ENCODE results near the gene SRF. TPM values are rescaled to one million over a fixed set of nuclear protein-coding genes. Genes with fewer than 3 reads are reported as not detected.

Gene SRF
- total and polyA plus RNA-seq, 2 donors, result 18.1 to 25.5 TPM

DNA sequence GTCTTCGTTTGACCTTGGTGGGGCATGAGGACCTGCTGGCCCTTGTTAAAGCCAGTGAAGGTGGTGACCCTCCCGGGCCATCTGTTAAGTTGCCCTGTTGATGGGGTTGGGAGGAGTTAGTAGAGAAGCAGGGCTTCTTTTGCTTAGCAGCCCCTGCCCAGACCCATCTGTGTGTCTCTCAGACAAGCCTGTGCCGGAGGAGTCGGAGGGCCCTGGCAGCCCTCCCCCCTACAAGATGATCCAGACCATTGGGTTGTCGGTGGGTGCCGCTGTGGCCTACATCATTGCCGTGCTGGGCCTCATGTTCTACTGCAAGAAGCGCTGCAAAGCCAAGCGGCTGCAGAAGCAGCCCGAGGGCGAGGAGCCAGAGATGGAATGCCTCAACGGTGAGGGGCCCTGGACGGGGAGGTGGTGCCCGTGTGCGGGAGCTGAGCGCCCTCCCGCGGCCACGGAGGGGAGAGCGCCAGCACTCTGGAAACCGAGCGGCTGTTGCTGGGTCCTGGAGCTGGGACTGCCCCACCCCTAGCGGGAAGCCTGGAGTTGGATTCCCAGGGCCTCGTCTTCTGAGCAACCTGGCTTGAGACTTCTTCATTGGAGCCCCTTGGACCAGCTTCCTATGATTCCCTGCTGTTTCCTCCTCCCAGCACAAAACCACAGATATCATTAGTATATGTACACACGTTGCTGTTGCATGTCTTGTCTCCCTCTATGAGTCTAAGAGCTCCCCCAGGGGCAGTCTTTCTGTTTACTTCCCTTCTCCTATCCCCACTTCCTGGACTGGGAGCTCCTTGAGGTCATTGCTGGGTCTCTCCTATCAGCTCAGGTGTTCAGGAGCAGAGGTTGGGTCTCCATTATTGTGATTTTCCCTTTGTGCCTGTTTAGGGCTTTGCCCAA, 27.6 kb upstream of the SRF start:
- Histone ChIP-seq H3K9me3 (ENCODE audit: control insufficient read depth in 2 of 2, insufficient read depth in 1 of 2, low read length in 1 of 2) (peaks cover 0 to 5% of the 10 kb centered on the region in 2 donors), H3K36me3 (ENCODE audit: control insufficient read depth in 2 of 2, insufficient read depth in 2 of 2, low read length in 1 of 2) (peaks cover 35 to 64% of the 10 kb centered on the region in 2 donors), H3K4me1 (ENCODE audit: control insufficient read depth in 2 of 2, insufficient read depth in 2 of 2, low read length in 2 of 2) (peaks cover 23 to 53% of the 10 kb centered on the region in 2 donors), H3K27me3 (ENCODE audit: control insufficient read depth in 2 of 2, insufficient read depth in 1 of 2, low read length in 1 of 2) (no peaks in the 10 kb centered on the region), H3K4me3 (ENCODE audit: low read length in 2 of 2) (peak overlapping the region; percentile 56 to 59), H3K27ac (ENCODE audit: low read depth in 1 of 2, low read length in 1 of 2) (peak overlapping the region; percentile 97 to 98)
- WGBS, result 22% methylated on average over 25 of the region's 25 CpGs
- DNase-seq (ENCODE audit: low read depth in 6 of 9, low spot score in 9 of 9), result peak; percentile 69 to 92 (median 82)

DNA sequence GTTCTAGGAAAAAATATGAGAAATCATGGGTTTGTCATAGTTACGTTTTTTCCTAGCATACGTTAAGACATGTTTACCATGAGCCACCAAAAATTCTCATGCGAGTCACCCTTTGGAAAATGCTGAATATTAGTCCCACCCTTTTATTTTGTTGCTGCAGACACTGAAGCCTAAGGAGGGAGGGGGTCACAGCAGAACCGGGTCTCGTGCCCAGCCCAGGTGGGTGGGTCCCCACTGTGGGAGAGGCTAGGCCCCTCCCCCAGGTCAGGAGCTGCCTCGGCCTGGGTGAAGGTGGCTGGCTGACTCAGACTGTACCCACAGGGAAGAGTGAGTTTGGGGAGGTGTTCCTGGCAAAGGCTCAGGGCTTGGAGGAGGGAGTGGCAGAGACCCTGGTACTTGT, 26.2 kb upstream of the SRF start:
- Histone ChIP-seq H3K9me3 (ENCODE audit: control insufficient read depth in 2 of 2, insufficient read depth in 1 of 2, low read length in 1 of 2) (peaks cover 0 to 5% of the 10 kb centered on the region in 2 donors), H3K4me1 (ENCODE audit: control insufficient read depth in 2 of 2, insufficient read depth in 2 of 2, low read length in 2 of 2) (peaks cover 23 to 48% of the 10 kb centered on the region in 2 donors), H3K27me3 (ENCODE audit: control insufficient read depth in 2 of 2, insufficient read depth in 1 of 2, low read length in 1 of 2) (no peaks in the 10 kb centered on the region), H3K36me3 (ENCODE audit: control insufficient read depth in 2 of 2, insufficient read depth in 2 of 2, low read length in 1 of 2) (peaks cover 35 to 61% of the 10 kb centered on the region in 2 donors), H3K4me3 (ENCODE audit: low read length in 2 of 2) (no peak overlapping the region), H3K27ac (ENCODE audit: low read depth in 1 of 2, low read length in 1 of 2) (no peak overlapping the region)
- WGBS, result 92% methylated on average over 6 of the region's 6 CpGs
- no peak for DNase-seq (ENCODE audit: low read depth in 6 of 9, low spot score in 9 of 9)

DNA sequence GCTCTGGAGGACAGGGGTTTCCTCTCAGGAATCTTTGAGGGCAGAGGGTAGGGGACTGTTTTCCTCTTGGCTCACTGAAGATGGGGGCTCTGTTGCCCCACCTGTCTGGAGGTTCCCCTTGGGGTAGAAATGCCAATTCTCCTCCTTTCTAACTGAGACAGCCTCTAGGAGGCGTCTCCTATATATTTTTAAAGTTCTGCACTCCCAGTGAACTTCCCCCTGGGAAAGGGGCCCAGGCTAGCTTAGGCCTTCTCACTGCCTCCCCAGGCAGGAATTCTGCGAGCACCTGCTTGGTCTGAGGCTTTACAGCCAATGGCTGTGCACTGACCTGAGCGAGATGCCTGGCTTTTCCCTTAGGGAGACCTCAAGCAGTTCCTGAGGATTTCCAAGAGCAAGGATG, 24.8 kb upstream of the SRF start:
- Histone ChIP-seq H3K36me3 (ENCODE audit: control insufficient read depth in 2 of 2, insufficient read depth in 2 of 2, low read length in 1 of 2) (peaks cover 43 to 67% of the 10 kb centered on the region in 2 donors), H3K4me1 (ENCODE audit: control insufficient read depth in 2 of 2, insufficient read depth in 2 of 2, low read length in 2 of 2) (peaks cover 20 to 43% of the 10 kb centered on the region in 2 donors), H3K27ac (ENCODE audit: low read depth in 1 of 2, low read length in 1 of 2) (no peak overlapping the region), H3K9me3 (ENCODE audit: control insufficient read depth in 2 of 2, insufficient read depth in 1 of 2, low read length in 1 of 2) (peaks cover 0 to 5% of the 10 kb centered on the region in 2 donors), H3K27me3 (ENCODE audit: control insufficient read depth in 2 of 2, insufficient read depth in 1 of 2, low read length in 1 of 2) (no peaks in the 10 kb centered on the region), H3K4me3 (ENCODE audit: low read length in 2 of 2) (no peak overlapping the region)
- WGBS, result 98% methylated on average over 3 of the region's 3 CpGs
- DNase-seq (ENCODE audit: low read depth in 6 of 9, low spot score in 9 of 9), result no peak

GRCh38 chr6:43146709-43147688, 24.1 kb upstream of the SRF start:
- H3K9me3 ChIP-seq (ENCODE audit: control insufficient read depth in 2 of 2, insufficient read depth in 1 of 2, low read length in 1 of 2), result peaks cover 0 to 5% of the 10 kb centered on the region in 2 donors
- H3K27ac ChIP-seq (ENCODE audit: low read depth in 1 of 2, low read length in 1 of 2), result no peak overlapping the region
- no peak overlapping the region for H3K4me3 ChIP-seq (ENCODE audit: low read length in 2 of 2)
- H3K36me3 ChIP-seq (ENCODE audit: control insufficient read depth in 2 of 2, insufficient read depth in 2 of 2, low read length in 1 of 2), result peaks cover 43 to 69% of the 10 kb centered on the region in 2 donors
- no peak for DNase-seq (ENCODE audit: low read depth in 6 of 9, low spot score in 9 of 9)
- H3K4me1 ChIP-seq (ENCODE audit: control insufficient read depth in 2 of 2, insufficient read depth in 2 of 2, low read length in 2 of 2), result peaks cover 12 to 36% of the 10 kb centered on the region in 2 donors
- H3K27me3 ChIP-seq (ENCODE audit: control insufficient read depth in 2 of 2, insufficient read depth in 1 of 2, low read length in 1 of 2), result no peaks in the 10 kb centered on the region
- 98% methylated on average over 8 of the region's 8 CpGs for WGBS

- WGBS, result 99% methylated on average over 6 of the region's 6 CpGs
- DNase-seq (ENCODE audit: low read depth in 6 of 9, low spot score in 9 of 9), result no peak
- no peak overlapping the region for H3K4me3 ChIP-seq (ENCODE audit: low read length in 2 of 2)
- H3K36me3 ChIP-seq (ENCODE audit: control insufficient read depth in 2 of 2, insufficient read depth in 2 of 2, low read length in 1 of 2), result peaks cover 52 to 76% of the 10 kb centered on the region in 2 donors
- peaks cover 0 to 5% of the 10 kb centered on the region in 2 donors for H3K9me3 ChIP-seq (ENCODE audit: control insufficient read depth in 2 of 2, insufficient read depth in 1 of 2, low read length in 1 of 2)
- H3K4me1 ChIP-seq (ENCODE audit: control insufficient read depth in 2 of 2, insufficient read depth in 2 of 2, low read length in 2 of 2), result peaks cover 11 to 28% of the 10 kb centered on the region in 2 donors
- H3K27ac ChIP-seq (ENCODE audit: low read depth in 1 of 2, low read length in 1 of 2), result no peak overlapping the region
- H3K27me3 ChIP-seq (ENCODE audit: control insufficient read depth in 2 of 2, insufficient read depth in 1 of 2, low read length in 1 of 2), result no peaks in the 10 kb centered on the region
Observed at GRCh38 chr6:43147691-43148477, 23.2 kb upstream of the SRF start.

DNA sequence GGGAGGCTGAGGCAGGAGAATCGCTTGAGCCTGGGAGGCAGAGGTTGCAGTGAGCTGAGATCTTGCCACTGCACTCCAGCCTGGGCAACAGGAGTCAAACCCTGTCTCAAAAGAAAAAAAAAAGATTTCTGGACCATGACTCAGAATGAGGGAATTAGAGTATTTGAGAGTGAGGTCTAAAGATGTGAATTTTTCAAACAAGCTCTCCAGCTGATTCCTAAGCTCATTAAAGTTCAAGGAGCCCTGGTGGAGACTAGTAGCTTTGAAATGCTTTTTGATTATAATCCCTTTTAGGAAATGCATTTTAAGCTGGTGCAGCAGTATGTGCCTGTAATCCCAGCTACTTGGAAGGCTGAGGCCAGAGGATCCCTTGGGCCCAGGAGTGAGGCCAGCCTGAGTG, 21.8 kb upstream of the SRF start:
- peaks cover 57 to 80% of the 10 kb centered on the region in 2 donors for H3K36me3 ChIP-seq (ENCODE audit: control insufficient read depth in 2 of 2, insufficient read depth in 2 of 2, low read length in 1 of 2)
- 98% methylated on average over 1 of the region's 1 CpG for WGBS
- no peaks in the 10 kb centered on the region for H3K27me3 ChIP-seq (ENCODE audit: control insufficient read depth in 2 of 2, insufficient read depth in 1 of 2, low read length in 1 of 2)
- H3K4me3 ChIP-seq (ENCODE audit: low read length in 2 of 2), result no peak overlapping the region
- no peak for DNase-seq (ENCODE audit: low read depth in 6 of 9, low spot score in 9 of 9)
- peaks cover 0 to 14% of the 10 kb centered on the region in 2 donors for H3K4me1 ChIP-seq (ENCODE audit: control insufficient read depth in 2 of 2, insufficient read depth in 2 of 2, low read length in 2 of 2)
- no peak overlapping the region for H3K27ac ChIP-seq (ENCODE audit: low read depth in 1 of 2, low read length in 1 of 2)
- no peaks in the 10 kb centered on the region for H3K9me3 ChIP-seq (ENCODE audit: control insufficient read depth in 2 of 2, insufficient read depth in 1 of 2, low read length in 1 of 2)

DNA sequence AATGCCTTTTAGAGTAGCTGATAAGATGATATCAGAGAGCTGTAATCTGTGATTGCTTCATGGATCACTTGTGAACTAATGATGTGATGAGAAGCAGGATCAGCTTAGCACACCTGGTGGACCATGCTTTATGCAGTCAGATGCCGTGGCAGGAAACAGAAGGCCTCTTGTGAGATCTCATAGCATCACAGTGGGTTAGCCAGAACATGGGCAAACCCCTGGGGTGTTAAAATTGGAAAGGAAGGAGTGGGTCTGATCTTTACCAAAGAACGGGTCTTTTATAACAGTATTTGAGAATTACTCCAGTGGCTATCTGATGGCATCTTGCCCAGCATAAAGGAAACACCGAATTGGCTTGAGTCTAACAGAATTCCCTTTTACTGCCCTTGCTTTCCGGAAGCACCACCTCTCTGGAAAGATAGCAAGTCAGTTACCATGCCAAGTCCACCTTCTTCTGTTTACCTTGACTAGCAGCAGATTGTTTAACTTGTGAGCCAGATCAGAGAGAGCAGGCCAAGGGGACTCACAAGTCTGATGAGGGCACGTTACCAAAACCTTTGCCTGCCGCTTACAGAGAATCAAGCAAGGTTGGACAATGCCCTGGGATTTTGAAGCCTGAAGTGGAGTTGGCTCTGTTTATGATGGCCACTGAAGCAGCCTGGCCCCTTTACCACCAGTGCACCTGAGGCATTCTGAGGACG, 20.9 kb upstream of the SRF start:
- Histone ChIP-seq H3K27me3 (ENCODE audit: control insufficient read depth in 2 of 2, insufficient read depth in 1 of 2, low read length in 1 of 2) (no peaks in the 10 kb centered on the region), H3K9me3 (ENCODE audit: control insufficient read depth in 2 of 2, insufficient read depth in 1 of 2, low read length in 1 of 2) (no peaks in the 10 kb centered on the region), H3K27ac (ENCODE audit: low read depth in 1 of 2, low read length in 1 of 2) (no peak overlapping the region), H3K36me3 (ENCODE audit: control insufficient read depth in 2 of 2, insufficient read depth in 2 of 2, low read length in 1 of 2) (peaks cover 60 to 80% of the 10 kb centered on the region in 2 donors), H3K4me1 (ENCODE audit: control insufficient read depth in 2 of 2, insufficient read depth in 2 of 2, low read length in 2 of 2) (peaks cover 0 to 6% of the 10 kb centered on the region in 2 donors), H3K4me3 (ENCODE audit: low read length in 2 of 2) (no peak overlapping the region)
- 97% methylated on average over 7 of the region's 7 CpGs for WGBS
- no peak for DNase-seq (ENCODE audit: low read depth in 6 of 9, low spot score in 9 of 9)

GRCh38 chr6:43159599-43159998, 11.5 kb upstream of the SRF start:
- Histone ChIP-seq H3K4me3 (ENCODE audit: low read length in 2 of 2) (no peak overlapping the region), H3K36me3 (ENCODE audit: control insufficient read depth in 2 of 2, insufficient read depth in 2 of 2, low read length in 1 of 2) (peaks cover 46 to 63% of the 10 kb centered on the region in 2 donors), H3K4me1 (ENCODE audit: control insufficient read depth in 2 of 2, insufficient read depth in 2 of 2, low read length in 2 of 2) (no peaks in the 10 kb centered on the region), H3K9me3 (ENCODE audit: control insufficient read depth in 2 of 2, insufficient read depth in 1 of 2, low read length in 1 of 2) (no peaks in the 10 kb centered on the region), H3K27ac (ENCODE audit: low read depth in 1 of 2, low read length in 1 of 2) (no peak overlapping the region), H3K27me3 (ENCODE audit: control insufficient read depth in 2 of 2, insufficient read depth in 1 of 2, low read length in 1 of 2) (no peaks in the 10 kb centered on the region)
- WGBS, result 97% methylated on average over 11 of the region's 11 CpGs
- no peak for DNase-seq (ENCODE audit: low read depth in 6 of 9, low spot score in 9 of 9)

All from thymus (tissue), 11 donors.